DMS53 treated with DMSO at 0.1 percent for 48 hours (cell line): ENCODE measurements around the gene PAK6.

ENCODE experiments used
- DNase-seq: peaks from one replicate; lab custom pipeline; 2025; ENCODE audit not compliant: unreplicated experiment; lab: John Stamatoyannopoulos, UW

PAK6 gene

DNA sequence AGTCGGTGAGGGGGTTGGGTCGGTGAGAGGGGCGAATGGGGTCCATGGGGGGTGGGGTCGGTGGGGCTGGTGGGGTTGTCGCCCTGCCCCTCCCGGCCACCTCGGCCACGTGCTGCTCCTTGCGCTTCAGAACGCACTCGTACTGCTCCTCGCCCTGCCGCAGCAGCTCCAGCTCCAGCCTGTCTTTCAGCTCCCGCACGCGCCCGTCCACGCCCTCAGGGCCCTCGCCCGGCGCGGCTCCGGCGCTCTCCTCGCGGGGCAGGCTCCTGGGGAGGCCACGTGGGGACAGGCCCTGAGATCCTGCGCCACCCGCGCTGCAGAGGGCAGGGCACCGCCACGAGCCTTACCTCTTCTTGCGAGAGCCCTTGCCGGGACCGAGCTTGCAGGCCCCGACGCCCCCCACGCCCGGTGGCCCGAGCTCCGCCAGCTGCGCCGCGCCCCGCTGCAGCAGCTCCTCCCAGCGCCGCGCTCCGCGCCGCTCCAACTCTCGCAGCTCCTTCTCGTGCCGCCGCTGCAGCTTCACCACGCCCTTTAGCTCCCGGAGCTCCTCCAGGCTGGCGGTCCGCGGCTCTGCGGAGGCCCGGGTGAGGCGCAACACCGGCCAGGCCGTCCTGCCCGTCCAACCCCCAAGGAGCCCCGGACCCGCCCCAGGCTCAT is 52.2 kb downstream of the PAK6 start:
- DNase-seq, result peak; percentile 17

DNA sequence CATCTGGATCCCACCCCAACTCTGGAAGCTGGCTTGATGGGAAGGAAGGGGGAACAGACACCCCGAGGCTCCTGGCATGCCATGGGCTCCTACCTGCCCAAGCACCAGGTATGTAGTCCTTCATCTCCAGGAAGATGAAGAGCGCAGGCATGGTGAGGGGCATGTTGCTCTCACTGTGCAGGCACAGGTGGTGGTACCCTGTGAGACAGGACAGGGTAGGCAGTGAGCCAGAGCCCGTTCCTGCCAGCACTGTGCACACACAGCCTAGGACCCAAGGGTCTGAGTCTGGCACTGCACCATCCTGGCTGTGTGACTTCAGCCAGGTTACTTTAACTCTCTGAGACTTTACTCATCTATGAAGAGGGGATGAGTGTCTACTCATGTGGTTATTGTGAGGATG is 53.4 kb downstream of the PAK6 start:
- DNase-seq, result no peak

- no peak for DNase-seq
Observed at GRCh38 chr15:40293006-40293405, 54.1 kb downstream of the PAK6 start.

DNA sequence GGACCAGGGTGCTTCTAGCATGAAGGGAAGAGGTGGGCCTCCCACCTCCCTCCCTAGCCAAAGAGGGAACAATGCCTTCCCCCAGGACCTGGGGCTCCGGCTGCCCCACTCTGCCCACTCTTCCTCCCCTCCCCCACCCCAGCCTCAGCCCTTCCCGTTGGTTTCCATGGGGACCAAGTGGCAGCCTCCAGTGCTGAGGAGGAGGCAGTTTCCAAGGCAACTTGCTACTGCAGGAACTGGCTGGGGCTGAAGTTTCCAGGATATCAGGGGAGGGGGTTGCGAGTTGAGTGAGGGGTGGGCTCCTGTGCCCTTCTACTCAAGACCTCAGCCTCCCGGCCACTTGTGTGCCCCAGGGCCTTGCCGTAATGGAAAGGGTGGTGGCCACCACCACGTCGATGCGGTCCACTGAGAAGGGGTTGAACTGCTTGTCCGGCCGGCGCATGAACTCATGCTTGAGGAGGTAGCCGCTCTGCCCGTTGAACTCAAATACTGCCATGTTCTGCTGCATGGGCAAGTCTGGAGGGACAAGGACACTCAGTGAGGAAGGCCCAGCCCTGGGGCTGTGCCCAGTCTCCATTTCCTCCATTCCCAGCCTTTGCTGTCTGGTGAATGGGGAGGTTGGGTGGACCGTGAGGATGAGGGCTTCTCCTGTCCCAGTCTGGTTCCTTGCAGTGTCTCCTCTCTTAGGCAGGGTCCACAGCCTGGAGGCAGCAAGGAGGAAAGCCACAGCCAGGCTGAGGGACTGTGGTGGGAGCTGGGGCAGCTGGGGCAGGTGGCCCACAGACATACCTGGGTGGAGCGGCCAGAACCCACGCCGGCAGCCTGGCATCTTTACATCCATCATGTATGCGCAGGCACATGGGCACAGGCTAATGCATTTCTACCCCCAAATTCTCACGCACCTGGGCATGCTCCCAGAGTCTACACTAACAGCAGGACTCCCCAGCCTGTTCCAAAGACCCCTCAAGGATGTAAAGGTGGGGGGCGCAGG is 55.3 kb downstream of the PAK6 start:
- no peak for DNase-seq

- DNase-seq, result no peak
Observed at GRCh38 chr15:40295297-40295696, 56.4 kb downstream of the PAK6 start.

DNA sequence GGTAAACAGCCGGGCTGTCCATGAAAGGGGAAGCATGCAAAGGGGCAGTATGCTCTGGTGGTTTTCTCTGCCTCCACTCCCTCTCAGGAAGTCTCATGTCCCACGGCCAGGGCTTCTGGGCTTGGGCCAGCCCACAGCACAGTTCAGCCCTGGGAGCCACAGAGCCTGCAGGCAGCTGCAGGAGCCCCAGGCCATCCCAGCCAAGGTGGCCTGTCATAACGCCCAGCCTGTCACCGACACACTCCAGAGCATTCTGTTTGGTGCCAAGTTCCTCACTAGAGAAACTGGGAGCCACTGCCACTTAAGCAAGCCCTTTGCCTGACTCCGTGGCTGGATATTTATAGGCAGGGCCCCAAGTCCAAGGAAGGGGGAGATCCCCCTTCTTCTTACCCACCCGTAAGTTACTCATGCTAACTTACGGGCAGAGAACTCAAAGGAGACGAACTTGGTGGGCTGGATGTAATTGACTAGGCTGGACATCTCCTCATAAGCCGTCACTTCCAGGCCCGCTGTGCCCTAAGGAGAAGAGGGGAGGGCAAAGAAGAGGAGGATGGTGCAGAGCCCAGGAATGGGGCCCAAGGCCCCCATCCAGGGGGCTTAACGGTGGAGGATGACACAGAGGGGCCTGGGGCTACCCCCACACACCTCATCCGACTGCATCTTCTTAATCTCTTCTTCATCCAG is 57.2 kb downstream of the PAK6 start:
- no peak for DNase-seq

DNA sequence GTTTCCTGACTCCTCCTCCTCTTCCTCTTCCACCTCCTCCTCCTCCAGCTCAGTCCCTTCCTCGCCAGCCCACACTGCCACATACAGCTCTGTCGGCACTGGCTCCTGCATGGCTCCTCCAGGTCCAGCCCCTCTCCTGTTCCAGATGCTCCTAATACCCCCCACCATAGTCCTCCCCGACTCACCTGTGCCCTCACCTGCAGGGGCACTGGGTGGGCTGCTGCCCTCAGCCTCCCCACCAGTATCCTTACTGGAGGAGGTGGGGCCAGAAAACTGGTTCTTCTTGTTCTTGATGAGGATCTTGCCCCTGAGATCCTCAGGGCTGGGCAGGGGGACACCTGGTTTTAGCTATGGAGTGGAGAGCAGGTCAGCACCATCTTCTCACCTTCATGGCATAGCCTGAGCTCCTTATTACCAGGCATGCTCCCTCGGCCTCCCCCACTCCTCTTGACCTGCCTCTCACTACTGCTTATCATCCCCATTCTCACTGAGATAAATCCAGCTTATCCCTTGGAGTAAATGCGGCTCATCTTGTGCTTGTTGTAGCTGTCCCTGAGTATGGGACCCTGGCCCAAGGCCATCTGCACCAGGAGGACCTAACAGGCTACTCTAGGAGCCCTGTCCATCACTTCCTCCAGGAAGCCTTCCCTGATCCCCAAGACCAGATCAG is 57.8 kb downstream of the PAK6 start:
- no peak for DNase-seq

DNA sequence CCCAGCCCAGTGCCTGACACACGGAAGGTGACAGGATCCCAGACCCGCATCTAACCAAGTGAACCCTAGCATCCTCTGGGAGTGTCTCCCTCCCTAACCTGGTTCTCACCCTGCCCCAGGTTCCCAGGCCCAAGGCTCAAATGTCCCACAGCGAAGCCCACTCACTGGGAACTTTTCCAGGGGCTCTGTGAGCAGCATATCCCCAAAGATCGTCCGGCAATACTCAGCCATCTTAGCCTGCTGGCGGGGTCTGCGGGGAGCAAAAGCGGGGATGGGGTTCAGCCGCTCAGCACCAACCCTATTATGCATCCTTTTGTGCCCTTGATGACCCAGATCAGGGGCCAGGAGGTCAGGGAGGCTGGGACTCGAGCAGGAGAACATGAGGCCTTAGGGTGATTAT is 58.5 kb downstream of the PAK6 start:
- DNase-seq, result no peak

GRCh38 chr15:40298216-40298935 is 59.5 kb downstream of the PAK6 start:
- no peak for DNase-seq

DNA sequence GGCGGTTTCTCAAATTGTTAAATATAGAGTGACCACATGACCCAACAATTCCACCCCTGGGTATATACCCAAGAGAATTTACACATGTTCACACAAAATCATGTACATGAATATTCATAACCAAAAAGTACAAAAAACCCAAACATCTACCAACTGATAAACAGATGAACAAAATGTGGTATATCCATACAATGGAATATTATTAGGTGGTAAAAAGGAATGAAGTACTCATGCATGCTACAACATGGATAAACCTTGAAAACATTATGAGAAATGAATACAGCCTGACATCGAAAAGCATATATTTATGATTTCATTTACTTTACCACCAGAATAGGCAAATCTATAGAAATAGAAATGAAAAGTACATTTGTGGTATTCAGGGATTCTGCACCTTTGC is 61.5 kb downstream of the PAK6 start:
- DNase-seq, result no peak

GRCh38 chr15:40300771-40301170 is 61.9 kb downstream of the PAK6 start:
- no peak for DNase-seq

- DNase-seq, result no peak
Observed at GRCh38 chr15:40301467-40302179, 62.8 kb downstream of the PAK6 start.

GRCh38 chr15:40302288-40302886 is 63.5 kb downstream of the PAK6 start:
- DNase-seq, result no peak

- DNase-seq, result no peak
Observed at GRCh38 chr15:40302981-40303380, 64.1 kb downstream of the PAK6 start.

DNA sequence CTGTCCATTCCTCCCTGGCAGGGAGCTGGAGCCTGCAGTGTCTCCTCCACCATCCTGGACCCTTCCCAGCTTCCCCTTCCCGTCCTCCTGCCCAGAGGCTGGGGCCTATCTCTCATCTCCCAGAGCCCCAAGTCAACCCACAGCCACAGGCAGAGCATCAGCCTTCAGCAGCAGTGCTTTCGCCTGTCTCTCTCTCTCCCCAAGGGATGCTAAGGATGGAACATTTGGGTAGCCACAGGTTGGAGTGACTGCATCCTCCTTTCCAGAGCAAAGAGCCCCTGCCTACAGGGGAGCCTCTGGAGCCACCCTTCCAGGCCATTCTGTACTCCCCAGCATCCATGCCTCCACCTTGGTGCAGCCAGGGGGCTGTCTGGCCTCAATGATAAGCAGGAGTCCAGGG is 64.7 kb downstream of the PAK6 start:
- DNase-seq, result no peak

DNA sequence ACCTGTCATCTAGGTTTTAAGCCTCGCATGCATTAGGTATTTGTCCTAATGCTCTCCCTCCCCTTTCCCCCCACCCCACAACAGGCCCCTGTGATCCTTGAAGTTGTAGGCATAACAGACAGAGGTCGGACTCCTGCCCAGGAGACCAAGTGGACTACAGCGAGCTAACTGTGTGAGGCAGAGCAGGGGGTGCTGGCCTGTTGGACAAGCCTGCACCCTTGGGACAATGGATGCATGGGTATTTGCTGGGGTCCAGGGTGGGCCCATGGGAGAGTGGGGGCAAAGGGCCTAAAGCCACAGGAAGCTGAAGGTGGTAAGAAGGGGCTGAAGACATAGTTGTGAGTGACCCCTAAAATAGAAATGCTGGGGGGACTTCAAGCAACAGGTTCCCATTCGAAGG is 66.4 kb downstream of the PAK6 start:
- DNase-seq, result no peak

GRCh38 chr15:40306371-40306770 is 67.5 kb downstream of the PAK6 start:
- no peak for DNase-seq

- DNase-seq, result no peak
Observed at GRCh38 chr15:40306908-40307307, 68.0 kb downstream of the PAK6 start.

DNA sequence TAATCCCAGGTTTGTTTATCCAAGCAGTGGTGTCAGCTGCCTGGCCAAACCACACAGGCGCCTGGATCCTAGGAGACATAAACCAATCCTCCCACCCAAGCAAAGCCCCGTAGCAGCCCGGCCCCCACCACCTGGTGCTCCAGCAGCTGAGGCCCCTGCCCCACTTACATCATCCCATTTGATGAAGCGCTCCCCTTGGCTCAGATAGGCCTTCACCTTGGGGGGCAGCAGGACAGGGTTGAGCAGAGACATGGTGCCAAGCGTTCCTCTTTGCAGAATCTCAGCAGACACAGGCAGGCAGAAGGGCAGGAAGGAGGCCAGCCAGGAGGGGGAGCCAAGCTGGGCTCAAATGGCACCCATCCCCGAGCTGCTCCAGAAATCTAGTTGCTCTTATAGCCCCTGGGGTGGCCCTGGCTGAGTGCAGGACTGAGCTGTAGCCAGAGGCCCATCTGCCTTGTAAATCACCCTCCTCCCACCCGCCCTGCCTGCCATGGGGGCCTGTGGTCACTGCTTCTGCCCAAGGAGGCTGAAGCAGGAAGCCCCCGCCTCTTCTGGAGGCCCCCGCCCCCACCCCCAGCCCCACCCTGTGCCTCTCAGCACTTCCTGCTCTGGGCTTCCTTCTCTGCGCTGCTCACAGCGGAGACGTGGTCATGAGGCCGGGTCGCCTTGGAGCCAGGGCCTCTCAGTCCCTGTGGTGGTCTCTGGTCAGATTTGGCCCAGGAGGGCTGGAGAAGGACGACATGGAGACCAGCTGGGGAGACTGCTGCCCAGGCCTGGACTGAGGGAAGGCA is 68.8 kb downstream of the PAK6 start, which contains the start of gene PLCB2:
Gene PLCB2 (minus strand): TSS at position 515 of the 791 bp plus-strand sequence. CDS start 263 bp downstream, at position 252.
- DNase-seq, result peak; percentile 3
